Osteoblast (primary cell): ENCODE measurements around the gene TENM3. TPM values are rescaled to one million over a fixed set of nuclear protein-coding genes. Genes with fewer than 3 reads are reported as not detected.

Source experiments
- DNase-seq: peaks from one replicate; pipeline ENCODE4 v3.0.0; 2011; ENCODE audit warnings: low spot score, mixed read lengths; ENCODE audit not compliant: insufficient read length; ENCODE audit errors: missing footprints
- H2AFZ ChIP-seq: 2 replicates; pipeline ENCODE4 v1.6.0; 2011; ENCODE audit warnings: mild to moderate bottlenecking, low read length
- H3K27ac ChIP-seq: 2 replicates; pipeline ENCODE4 v1.5.1; 2011; ENCODE audit warnings: mild to moderate bottlenecking, low read depth, low read length, moderate library complexity
- H3K27me3 ChIP-seq: 2 replicates; pipeline ENCODE4 v1.6.0; 2012; ENCODE audit warnings: mild to moderate bottlenecking, control low read depth, inconsistent platforms, low read length, moderate library complexity; ENCODE audit not compliant: insufficient read depth
- H3K36me3 ChIP-seq: 2 replicates; pipeline ENCODE4 v1.5.1; 2011; ENCODE audit warnings: mild to moderate bottlenecking, low read length, control low read depth, moderate library complexity; ENCODE audit not compliant: insufficient read depth
- H3K4me1 ChIP-seq: 2 replicates; pipeline ENCODE4 v1.5.1; 2011; ENCODE audit warnings: mild to moderate bottlenecking, low read length, control low read depth, moderate library complexity; ENCODE audit not compliant: insufficient read depth
- H3K4me2 ChIP-seq: 2 replicates; pipeline ENCODE4 v1.6.0; 2011; ENCODE audit warnings: mild to moderate bottlenecking, low read length; ENCODE audit not compliant: insufficient read depth
- H3K4me3 ChIP-seq: fragments of 200-600 bp; sonication (generic); 3 replicates; pipeline ENCODE4 v1.5.1; 2012; ENCODE audit warnings: mild to moderate bottlenecking, low read length, inconsistent platforms; ENCODE audit not compliant: insufficient read depth
- H3K79me2 ChIP-seq: 2 replicates; pipeline ENCODE4 v1.6.0; 2012; ENCODE audit warnings: mild to moderate bottlenecking, low read length, control low read depth, inconsistent platforms; ENCODE audit not compliant: insufficient read depth
- H3K9me3 ChIP-seq: 2 replicates; pipeline ENCODE4 v1.5.1; 2011; ENCODE audit warnings: low read depth, low read length, control low read depth
- H4K20me1 ChIP-seq: 2 replicates; pipeline ENCODE4 v1.6.0; 2012; ENCODE audit warnings: mild to moderate bottlenecking, low read length, control low read depth; ENCODE audit not compliant: insufficient read depth
- CTCF ChIP-seq: IDR thresholded peaks from 2 replicates; pipeline ENCODE4 v1.5.1; 2011; ENCODE audit warnings: mild to moderate bottlenecking, low read depth, low read length, moderate library complexity; ENCODE audit errors: extremely low read depth
- total RNA-seq: library from RNA; depleted of rRNA; stranded (reverse); fragments of >200 nt; gene quantifications from 2 replicates; pipeline ENCODE4 v1.2.3, GENCODE V29; 2012

Gene TENM3
- total RNA-seq, 1 donor, result 59.0 TPM

GRCh38 chr4:182231080-182231479, 12.1 kb upstream of the TENM3 start:
- Histone ChIP-seq H3K4me3 (no peak overlapping the region), H3K9me3 (no peaks in the 10 kb centered on the region), H3K27me3 (no peaks in the 10 kb centered on the region), H3K4me2 (peak overlapping the region; percentile 10), H3K27ac (no peak overlapping the region), H2AFZ (no peak overlapping the region), H3K79me2 (no peaks in the 10 kb centered on the region), H3K36me3 (no peaks in the 10 kb centered on the region), H4K20me1 (no peaks in the 10 kb centered on the region), H3K4me1 (peaks cover 15% of the 10 kb centered on the region)
- no peak for TF ChIP-seq CTCF
- DNase-seq, result peak; percentile 52

GRCh38 chr4:182231496-182231895, 11.7 kb upstream of the TENM3 start:
- H3K9me3 ChIP-seq, result no peaks in the 10 kb centered on the region
- H3K36me3 ChIP-seq, result no peaks in the 10 kb centered on the region
- H3K27ac ChIP-seq, result no peak overlapping the region
- no peak for DNase-seq
- no peak overlapping the region for H2AFZ ChIP-seq
- H3K4me2 ChIP-seq, result peak overlapping the region; percentile 10
- peaks cover 15% of the 10 kb centered on the region for H3K4me1 ChIP-seq
- H3K4me3 ChIP-seq, result no peak overlapping the region
- no peak for TF ChIP-seq CTCF
- H4K20me1 ChIP-seq, result no peaks in the 10 kb centered on the region
- H3K79me2 ChIP-seq, result no peaks in the 10 kb centered on the region
- no peaks in the 10 kb centered on the region for H3K27me3 ChIP-seq

- Histone ChIP-seq H3K36me3 (no peaks in the 10 kb centered on the region), H3K4me2 (no peak overlapping the region), H3K4me1 (peaks cover 22% of the 10 kb centered on the region), H3K9me3 (no peaks in the 10 kb centered on the region), H3K27ac (no peak overlapping the region), H3K4me3 (no peak overlapping the region), H3K79me2 (no peaks in the 10 kb centered on the region), H4K20me1 (no peaks in the 10 kb centered on the region), H3K27me3 (no peaks in the 10 kb centered on the region), H2AFZ (no peak overlapping the region)
- no peak for DNase-seq
- TF ChIP-seq CTCF, result no peak
Measured at GRCh38 chr4:182233310-182234090, 9.7 kb upstream of the TENM3 start.

- TF ChIP-seq CTCF, result no peak
- no peak overlapping the region for H3K4me2 ChIP-seq
- H2AFZ ChIP-seq, result no peak overlapping the region
- no peak overlapping the region for H3K27ac ChIP-seq
- no peaks in the 10 kb centered on the region for H3K27me3 ChIP-seq
- H3K9me3 ChIP-seq, result no peaks in the 10 kb centered on the region
- H3K79me2 ChIP-seq, result no peaks in the 10 kb centered on the region
- peaks cover 27% of the 10 kb centered on the region for H3K4me1 ChIP-seq
- no peak overlapping the region for H3K4me3 ChIP-seq
- no peaks in the 10 kb centered on the region for H3K36me3 ChIP-seq
- DNase-seq, result no peak
- H4K20me1 ChIP-seq, result no peaks in the 10 kb centered on the region
Measured at GRCh38 chr4:182235021-182235795, 8.0 kb upstream of the TENM3 start.
